ENCODE data around the gene SYT9. TPM values are rescaled to one million over a fixed set of nuclear protein-coding genes. Genes with fewer than 3 reads are reported as not detected.

Gene SYT9
- total and polyA plus RNA-seq, 2 of the 8 experiments (the other 6 are each of a cell fraction or from before 2014, with no cell fraction given) = 1.5 to 2.9 TPM

GRCh38 chr11:7489376-7489775, 237.7 kb downstream of the SYT9 start (continued):
- no peak for TF ChIP-seq CHD7 (IDR thresholded peaks at IDR 0.05; ENCODE audit: insufficient replicate concordance, low read length)
- TF ChIP-seq RFX5 (IDR thresholded peaks at IDR 0.05; ENCODE audit: borderline replicate concordance, low read depth, low read length) = no peak
- no peak for TF ChIP-seq CBX8 (IDR thresholded peaks at IDR 0.05; ENCODE audit: borderline replicate concordance, low read depth, low read length)
- TF ChIP-seq SAP30 (IDR thresholded peaks at IDR 0.05; ENCODE audit: insufficient read depth, insufficient replicate concordance, low read length) = no peak
- no peak for TF ChIP-seq SIRT6 (IDR thresholded peaks at IDR 0.05; ENCODE audit: low read length)
- no peak for TF ChIP-seq NANOG (IDR thresholded peaks at IDR 0.05; ENCODE audit: insufficient read depth, low read depth, low read length, poor library complexity, severe bottlenecking)
- no peak for TF ChIP-seq RXRA (IDR thresholded peaks at IDR 0.05; ENCODE audit: insufficient read depth, low read depth, low read length)
- TF ChIP-seq MAX (IDR thresholded peaks at IDR 0.05) = no peak
- no peak for TF ChIP-seq RNF2 (IDR thresholded peaks at IDR 0.05; ENCODE audit: borderline replicate concordance, low read depth, low read length, missing control alignments, poor library complexity, severe bottlenecking)

All from H1 (cell line).